ENCODE measurements around the gene TMEM184B.
"Not testable (repeated sequence)": the region's sequence is repeated elsewhere in the genome, so short reads cannot be mapped to it uniquely, and the experiment has no call there.

TMEM184B gene

DNA sequence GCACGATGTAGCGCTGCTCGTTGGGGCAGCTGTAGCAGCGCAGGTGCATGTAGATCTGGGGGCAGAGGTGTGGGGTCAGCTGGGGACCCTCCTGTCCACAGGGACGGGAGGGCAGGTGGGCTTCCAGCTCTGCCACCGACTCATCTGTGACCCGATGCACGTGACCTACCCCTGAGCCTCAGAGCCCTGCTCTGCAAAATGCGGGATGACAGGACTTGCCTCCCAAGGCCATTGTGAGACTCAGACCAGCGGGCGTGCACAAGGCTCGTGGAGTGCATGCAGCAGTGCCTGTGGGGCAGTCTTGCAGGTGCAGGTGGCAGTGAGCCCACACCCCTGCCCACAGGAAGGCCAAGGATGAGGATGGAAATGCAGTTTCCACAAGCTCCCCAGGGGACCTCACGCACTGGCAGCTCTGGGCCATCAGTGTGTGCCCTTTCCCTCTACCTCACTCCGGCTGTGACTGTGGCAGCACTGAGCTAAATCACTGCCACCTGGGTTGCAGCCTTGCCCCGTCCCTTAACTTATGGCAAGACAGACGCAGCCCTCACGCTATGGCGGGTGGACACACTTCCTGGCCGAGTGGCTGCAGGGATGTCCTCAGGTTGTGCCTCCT, 26.7 kb downstream of the TMEM184B start:
- DNase-seq = no peak

DNA sequence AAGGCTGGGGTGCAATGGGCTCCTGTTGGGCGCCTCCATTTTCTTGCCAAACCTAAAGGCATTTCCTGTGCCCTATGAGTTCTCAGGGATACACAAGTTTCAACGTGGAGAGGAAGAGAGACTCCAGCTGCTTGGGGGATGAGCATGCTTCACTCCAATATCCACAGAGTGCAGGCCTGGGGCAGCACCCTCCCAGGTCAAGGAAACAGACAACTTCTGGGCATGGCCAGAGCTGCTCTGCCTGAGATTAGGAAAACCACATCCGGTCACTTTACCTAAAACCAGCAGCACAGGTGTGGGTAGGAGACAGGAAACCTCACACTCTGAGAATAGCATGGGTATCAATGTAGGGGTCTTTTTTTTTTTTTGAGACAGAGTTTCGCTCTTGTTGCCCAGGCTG, 28.7 kb downstream of the TMEM184B start:
- no peak for DNase-seq

DNA sequence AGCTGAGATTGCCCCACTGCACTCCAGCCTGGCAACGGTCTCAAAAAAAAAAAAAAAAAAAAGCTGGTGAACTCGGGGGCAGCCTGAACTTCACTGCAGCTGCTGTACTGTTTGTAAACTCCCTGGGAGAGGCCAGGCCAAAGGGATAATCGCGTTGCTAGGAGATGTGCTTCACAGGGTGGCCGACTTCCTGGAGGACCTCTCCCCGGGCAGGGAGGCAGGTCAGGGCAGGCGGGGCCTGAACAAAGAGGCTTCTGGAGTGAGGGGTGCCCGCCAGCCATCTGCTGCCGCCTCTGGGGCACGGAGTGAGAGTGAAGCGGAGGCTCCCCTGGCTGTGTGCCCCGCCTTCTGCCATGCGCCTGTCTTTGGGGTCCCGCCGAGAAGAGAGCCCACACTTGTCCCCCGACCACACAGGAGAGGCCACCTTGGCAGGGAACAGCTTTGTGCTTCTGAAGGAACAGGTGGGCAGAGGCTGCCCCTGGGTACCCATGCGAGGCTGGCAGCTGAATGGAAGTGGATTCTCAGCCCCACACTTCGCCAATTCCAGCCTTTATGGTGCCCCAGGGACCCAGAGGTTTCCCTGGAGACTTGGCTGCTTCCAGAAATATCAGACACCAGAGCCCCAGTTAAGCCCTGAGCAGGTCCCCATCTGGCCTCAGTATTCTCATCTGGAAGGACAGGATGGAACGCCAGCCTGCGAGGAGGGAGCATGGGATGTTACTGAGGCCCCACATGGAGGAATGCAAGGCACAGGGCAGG, 29.6 kb downstream of the TMEM184B start:
- no peak for DNase-seq

DNA sequence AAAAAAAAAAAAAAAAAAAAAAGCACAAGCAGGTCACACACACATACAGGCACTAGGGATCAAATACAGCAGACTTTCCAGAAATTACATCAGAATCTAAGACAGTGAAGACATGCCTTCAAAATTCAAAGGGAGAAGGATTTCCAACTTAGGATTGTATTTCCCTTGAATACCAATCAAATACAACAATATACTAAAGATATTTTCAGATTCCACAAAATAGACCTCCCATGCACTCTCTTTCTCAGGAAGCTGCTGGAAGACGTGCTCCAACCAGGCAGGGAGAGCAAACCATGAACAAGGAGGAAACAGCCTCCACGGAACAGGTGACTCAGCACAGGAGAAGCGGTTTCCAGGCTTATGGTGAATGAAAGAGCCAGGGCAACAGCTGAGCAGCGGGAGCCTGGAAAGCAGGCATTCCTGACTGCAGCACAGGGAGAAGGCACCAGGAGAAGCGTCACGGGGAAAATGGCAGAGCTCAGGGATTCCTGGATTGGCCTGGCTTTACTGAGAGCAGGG, 32.0 kb downstream of the TMEM184B start:
- no peak for DNase-seq

DNA sequence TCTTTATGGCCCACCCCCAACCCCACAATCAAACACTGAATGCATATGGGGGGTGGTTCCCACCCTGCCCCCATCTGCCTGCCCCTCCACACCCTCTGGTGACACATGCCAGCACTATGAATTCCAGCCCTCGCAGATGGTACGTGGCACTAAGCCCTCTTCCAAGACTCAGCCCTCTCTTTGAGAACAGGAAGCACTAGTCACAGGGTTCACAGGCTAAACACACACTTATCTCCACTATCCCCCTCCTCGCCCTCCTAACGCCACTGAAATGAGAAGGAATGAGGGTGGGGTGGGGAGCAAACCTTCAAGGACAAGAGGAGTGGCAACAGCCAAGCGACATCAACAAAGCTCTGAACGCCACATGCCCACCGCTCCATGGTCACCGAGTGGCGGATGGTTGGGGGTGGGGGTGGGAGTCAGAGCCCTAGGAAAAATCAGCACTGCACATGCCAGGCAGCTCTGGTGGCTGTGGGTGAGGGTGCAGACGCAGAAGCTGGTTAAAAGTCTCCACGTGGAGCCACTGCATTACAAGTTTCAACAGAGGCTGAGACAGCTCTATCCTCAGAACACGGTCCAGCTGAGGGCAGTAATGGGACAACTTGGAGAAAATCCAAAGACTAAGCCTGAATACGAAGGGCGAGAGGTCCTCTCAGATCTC, 33.6 kb downstream of the TMEM184B start:
- no peak for DNase-seq

DNA sequence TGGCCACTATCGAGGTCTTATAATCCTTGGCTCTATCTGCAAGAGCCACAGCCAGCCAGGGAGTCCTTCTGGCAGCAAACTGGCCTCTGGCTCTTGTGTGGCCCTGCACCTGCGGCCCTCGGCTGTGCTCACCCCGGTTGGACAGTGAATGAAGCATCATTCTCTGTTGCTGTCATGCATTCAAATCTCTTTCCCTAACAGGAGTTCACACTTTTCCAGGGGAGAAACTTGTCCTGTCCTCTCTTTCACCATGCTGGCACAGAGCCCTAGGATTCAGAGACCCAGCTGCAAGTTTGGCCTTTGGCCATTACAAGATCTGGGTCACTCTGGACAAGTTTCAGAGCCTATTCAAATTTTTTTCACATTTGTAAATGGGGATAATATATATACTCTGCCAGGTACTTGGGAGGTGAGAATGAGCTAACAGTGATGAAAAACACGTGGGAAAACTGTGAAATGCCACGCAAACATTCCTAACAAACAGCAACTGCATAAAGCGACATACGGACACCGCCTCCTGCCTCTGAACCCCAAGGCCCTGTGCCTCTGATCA, 34.2 kb downstream of the TMEM184B start:
- DNase-seq = no peak

DNA sequence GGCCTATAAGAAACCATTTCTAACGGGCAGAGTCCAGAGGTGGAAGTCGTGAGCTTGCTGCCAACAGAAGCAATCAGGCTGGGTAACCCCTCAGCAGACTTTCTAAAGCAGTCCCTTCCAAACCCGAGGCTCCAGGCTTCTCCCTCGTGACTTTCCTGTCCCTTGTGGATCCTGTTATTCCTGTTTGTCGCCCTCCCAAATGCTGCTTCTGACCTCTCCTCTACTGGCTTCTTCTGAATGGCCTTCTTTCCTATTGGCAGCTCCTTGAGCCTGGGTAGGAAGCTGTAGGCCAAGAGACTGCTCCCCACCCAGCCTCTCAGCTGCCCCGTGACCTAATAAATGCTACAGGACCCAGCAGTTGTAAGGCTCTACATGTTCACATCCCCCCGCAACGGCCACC, 36.0 kb downstream of the TMEM184B start:
- no peak for DNase-seq

DNA sequence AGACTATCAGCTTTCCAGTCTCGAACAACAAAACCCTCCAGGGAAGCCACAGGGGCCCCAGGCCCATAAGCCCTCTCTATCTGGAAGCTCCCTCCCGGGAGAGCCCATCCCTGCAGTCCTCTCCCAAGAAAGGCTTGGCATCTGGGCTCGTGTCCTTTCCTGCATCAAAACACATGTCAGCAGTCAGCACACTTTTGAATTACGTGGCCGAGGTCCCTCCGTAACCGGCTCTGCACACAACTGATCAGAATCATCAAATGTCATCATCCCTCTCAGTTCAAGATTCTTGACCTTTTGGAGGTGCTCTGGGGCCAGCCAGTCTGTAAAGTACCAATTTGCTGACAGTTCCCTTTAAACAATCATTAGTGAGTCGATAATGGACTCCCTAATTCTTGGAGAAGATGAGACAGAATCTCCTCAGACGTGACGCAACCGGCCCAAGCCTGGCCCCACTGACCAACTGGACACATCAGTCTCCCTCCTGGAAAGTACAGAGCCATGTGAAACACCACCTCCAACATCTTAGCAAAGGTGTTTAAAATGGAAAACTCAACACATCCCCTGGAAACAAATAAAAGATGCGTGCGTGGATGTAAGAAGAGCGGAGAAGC, 37.5 kb downstream of the TMEM184B start:
- no peak for DNase-seq

DNA sequence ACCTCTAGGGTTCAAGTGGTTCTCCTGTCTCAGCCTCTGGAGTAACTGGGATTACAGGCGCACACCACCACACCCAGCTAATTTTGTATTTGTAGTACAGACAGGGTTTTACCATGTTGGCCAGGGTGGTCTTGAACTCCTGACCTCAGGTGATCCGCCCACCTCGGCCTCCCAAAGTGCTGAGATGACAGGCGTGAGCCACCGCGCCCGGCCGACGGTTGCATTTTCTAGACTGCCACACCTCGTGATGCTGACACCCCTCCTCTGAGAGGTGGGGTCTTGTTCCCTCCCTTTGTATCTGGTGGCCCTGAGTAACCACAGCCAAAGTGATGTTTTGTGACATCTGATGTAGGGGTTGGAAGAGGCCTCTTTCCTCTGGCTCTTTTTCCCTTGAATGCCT, 39.0 kb downstream of the TMEM184B start:
- DNase-seq = not testable (repeated sequence)

DNA sequence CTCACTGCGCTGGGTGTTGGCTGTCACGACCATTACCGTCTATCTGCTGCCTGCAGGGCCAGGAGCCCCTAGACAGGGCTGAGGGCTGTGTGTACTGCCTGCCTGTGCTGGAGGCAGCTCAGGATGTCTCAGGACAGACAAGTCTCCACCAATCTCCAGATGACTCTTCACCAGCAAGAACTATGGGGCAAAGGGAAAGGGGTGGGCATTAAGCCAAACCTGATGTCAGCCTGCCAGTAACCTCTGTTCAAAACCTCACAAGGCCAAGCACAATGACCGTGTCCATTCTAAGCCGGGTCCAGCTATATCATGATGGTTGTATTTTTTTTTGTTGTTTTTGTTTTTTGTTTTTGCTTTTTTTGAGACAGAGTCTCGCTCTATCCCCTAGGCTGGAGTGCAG, 39.4 kb downstream of the TMEM184B start:
- DNase-seq = no peak

DNA sequence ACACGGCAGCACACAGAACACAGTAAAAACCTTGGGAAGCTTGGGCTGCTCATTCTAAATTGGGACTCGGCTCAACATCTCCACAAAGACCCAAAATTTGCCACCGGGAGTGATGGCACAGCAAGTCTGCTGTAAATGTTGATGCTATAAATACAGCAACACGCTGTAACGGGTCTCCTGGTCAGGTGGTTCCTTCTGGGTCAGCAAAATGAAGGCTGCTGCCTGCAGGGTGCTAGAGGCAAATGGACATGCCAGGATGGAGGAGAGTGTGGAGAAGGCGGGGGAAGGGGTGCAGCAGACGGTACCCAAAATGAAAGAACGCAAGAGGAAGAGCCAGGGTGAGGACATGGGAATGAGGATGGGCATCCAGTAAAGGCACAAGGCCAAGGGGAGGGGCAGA, 40.6 kb downstream of the TMEM184B start:
- no peak for DNase-seq

DNA sequence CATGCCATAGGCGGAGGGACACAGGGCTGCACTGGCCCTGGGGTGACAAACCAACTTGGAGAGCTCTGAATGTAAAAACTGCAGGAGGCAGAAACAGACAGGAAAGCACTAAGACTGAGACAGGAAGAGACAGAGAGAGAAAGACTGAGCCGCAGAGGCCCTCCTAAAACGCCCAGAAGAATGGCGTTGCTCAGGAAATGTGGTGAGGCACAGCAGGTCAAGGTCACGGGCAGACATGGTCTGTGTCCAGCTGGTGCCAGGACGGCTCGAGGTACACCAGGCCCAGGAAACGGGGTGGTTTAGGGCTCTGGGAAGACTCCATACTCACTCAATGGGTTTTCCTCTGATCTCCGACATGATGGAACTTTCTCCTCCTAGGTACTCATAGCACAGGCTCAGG, 41.9 kb downstream of the TMEM184B start:
- no peak for DNase-seq

DNA sequence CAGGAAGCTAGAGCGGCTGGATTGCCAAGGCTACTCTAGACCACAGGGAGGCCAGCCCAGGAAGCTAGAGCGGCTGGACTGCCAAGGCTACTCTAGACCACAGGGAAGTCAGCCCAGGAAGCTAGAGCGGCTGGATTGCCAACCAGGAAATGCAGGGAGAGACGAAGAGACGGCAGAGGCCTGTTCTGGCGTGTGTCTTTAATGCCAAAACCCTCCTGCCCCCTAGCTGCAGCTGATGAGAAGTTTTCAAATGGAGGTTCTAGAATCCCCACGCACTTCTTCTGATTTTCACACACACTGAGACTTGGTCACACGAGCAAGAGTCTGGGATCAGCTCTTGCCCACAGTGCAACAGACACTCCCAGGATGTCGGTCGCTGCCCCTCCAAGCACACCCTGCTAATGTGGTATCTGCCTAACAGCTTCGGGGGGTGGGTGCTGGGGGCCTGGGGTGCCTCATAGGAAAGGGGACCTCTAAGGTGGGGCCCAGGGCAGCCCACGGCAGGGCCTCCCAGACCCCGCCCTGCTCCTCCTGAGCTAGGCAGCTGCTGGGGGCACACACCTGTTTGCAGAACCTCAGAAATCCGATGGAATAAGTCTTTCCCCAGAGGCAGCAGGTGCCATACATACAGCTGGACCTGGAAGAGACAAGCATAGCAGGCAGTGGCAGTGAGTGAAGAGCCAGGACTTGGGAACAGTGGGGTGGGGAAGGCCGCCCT, 42.5 kb downstream of the TMEM184B start:
- DNase-seq = peak; percentile 76 to 80

DNA sequence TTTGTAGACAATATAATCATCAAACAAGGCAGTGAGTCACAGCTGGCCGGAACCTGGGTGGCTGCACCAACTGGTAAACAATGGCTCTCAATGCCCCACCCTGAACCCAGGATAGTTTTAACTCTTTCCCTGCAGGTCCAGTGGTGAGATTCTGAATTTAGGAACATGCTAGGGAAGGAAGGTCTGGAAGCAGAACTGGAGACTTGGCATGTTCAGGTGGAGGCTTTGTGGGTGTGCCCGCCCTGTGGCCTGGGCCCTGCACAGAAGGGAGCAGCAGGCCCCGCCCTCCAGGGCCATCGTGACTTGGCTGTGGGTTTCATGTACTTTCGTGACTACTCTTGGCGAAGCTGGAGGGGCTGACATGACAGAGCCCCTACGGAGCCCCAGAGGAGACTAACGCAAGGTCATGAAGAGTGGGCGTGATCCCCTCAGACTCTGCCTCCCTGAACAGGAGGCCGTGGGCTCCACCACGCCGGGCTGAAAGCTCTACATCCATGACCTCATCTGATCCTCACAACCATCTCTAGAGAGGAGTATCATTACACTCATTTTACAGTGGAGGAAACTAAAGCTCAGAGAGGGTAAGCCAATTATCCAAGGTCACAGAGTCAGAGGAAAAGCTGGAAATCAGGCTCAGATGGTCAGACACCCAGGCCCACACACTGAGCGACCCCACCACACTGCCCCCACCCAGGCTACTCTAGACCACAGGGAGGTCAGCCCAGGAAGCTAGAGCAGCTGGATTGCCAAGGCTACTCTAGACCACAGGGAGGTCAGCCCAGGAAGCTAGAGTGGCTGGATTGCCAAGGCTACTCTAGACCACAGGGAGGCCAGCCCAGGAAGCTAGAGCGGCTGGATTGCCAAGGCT, 43.7 kb downstream of the TMEM184B start:
- no peak for DNase-seq

DNA sequence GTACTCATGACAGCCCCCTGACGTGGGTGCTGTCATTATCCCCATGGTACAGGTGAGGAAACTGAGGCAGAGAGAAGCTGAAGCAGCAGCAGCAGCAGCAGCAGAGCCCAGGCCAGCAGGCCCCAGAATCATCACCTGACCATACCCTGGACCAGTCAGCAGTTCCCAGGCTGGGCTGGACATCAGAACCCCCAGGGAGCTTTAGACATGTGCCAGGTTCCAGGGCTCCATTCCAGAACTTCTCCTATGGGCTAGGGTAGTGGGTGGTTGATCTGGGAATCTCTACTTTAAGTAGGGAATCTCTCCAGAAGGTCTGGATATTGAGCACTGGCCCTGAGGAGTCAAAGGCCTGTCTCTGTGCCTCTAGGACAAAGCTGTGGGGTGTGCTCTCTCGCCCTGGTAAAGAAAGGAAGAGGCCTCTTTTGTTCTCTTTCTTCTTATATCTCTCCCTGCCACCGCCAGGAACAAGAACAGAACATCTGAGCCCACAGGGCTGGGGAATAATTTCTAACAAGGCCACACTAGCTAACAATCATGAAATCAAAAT, 44.4 kb downstream of the TMEM184B start:
- DNase-seq = no peak

DNA sequence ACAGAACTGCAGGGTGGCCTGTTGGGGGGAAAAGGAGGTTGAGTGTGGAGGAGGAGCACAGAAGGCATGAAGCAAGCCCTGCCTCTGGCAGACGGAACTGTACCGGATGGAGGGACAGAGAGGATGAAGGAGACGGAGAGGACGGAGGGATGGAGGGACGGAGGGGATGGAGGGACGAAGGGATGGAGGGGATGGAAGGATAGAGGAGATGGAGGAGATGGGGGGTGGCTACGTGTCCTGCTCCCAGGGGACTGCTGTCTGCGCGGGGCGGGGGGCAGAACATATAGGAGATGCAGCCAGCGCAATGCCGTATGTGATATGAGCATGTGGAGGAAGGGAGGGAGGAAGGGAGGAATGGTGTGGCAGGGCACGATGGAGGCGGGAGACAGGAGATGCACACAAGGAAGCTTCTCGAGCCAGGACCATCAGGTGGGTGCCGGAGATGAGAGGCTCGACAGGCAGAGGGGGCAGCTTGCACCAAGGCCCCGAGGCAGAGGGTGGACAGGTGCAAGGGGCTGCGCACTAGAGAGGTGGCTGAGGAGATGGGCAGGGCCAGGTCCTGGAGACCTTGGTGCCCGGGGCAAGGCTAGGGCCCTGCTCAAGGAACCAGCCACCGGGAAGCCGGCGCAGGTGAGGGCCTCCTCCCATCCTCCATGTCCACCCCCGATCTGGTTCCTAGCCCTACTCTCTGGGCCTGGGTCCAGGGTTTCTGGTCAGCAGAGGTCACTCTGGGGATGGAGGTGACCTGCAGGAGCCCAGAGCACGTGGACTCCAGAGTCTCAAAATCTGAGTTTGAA, 45.8 kb downstream of the TMEM184B start:
- no peak for DNase-seq

DNA sequence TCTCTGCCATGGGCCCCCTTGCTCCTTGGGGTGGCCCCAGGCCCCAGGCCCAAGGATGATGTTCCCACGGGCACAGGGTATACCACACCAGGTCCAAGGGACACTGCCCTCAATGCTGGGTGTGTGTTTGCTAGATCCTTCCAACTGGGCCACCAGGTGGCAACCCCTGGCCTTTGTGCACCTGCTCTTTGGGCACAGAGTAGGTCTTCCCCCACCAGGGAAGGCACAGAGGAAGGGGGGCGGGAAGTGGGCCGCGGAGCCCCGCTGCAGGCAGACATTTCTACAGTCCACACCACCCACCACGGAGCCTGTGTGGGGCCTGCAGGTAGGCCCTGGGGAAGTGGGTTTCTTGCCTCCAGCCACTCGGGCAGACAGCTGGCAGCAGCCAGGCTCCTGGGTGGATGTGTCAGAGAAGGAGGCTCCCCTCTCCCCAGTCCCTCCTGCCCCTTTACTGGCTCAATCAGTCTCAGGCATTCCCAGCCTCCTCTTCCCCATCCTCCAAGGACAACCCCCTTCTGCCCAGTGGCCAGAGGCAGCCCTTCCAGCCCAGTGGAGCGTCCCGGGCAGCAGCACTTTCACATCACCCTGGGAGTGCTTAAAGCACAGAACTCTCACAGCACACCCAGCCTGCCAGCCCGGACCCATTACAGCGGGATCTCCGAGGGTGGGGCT, 49.4 kb downstream of the TMEM184B start:
- DNase-seq = no peak

DNA sequence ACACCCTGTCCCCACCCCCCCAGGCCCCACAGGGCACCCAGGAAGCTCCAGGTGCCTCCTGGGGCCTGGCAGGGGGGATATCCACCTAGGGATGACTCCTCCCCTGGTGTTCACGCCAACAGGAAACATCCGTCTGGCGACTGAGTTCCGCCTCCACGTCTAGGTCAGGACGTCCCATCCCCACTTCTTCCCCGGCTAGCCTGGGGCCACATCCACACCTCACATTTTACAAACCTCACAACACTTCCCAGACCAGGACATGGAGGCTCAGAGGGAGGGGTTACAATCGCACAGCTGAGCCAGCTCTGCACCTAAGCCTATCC, 50.1 kb downstream of the TMEM184B start:
- DNase-seq = no peak

DNA sequence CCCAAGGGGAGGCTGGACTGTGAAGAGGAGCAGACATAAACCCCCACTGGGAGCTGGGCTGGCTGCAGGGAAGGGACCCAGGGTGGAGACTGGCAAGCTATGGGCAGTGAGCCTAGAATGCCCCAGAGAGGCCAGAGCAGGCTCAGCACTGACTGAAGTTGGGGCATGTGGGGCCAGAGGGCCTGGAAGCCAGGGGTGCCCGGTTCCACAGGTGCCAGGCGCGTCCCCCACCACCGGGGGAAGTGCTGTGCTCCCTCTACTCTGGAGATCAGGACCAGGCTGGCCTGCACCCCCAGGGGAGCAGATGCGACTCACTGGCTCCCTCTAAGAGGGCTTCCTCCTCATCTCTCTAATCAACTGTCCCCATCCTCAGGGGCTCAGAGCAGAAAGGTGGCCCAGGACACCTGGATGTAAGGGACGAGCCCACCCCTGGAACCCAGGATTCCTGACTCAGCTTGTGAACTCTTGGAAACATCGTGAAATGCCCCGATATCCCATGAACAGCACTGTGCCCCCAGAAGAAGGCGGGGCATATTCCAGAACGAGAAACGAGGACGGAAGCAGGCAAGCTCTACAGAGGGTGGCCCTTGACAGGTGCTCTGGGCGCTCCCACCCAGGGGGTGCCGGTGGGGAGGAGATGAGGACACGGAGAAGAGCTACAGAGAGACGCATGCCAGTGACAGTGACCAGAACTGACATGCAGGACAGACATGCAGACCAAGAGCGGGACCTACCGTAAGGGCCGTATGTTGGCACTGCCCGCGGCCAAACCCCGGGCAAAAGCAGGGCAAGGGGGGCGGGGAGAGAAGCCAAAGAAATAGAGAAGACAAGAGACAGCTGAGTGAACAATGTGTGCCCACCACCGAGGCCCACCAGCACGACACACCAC, 50.7 kb downstream of the TMEM184B start:
- no peak for DNase-seq

All from Kasumi-1 (cell line).